NCI-H1105 (cell line): Measurements from ENCODE around the gene PLSCR4.
"Not testable (repeated sequence)": the region's sequence is repeated elsewhere in the genome, so short reads cannot be mapped to it uniquely, and the experiment has no call there.

Experiments used
- DNase-seq: peaks from one replicate; lab custom pipeline; 2025; lab: John Stamatoyannopoulos, UW

The PLSCR4 gene, protein sequence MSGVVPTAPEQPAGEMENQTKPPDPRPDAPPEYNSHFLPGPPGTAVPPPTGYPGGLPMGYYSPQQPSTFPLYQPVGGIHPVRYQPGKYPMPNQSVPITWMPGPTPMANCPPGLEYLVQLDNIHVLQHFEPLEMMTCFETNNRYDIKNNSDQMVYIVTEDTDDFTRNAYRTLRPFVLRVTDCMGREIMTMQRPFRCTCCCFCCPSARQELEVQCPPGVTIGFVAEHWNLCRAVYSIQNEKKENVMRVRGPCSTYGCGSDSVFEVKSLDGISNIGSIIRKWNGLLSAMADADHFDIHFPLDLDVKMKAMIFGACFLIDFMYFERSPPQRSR

DNA sequence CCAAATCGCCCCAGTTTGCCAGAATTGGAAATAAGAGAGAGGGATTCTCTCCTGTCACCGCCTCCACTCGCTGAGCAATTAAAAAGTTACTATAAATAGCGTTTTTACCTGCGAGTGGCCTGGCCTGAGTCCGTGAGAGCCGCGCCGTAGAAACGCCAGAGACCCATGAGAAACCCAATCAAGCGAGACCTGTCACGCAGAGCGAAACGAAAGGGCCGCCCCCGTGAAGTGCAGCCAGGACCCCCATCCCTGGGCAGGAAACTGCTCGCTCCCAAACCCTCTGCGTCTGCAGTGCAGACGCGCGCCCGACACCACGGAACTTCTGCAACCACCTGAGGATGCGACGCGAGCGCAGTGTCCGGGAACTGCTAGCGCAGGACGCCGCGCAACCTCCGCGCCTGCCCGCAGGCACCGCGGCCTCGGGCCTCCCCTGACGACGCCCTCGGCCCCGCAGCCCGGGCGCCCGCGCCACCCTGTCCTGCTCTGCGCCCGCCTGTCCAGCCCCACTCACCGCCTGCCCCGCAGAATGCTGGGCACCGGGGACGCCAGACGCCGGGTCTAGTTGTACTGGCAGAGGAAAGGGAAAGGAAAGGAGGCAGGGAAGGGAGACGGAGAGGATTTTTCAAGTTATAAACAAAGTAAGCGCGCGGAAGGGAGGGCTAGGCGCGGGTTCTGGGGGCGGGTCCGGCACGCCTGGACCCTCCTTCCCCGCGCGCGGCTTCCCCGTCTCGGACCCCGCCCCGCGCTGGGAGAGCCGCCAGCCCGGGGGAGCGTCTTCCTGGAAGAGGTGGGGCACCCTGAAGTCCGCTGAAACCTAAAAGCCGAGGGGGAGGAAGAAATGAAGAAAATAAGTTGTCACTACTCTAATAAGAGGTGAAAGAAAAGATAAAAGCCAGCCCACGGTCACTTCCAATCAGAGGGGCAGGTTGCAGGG, at the start of gene PLSCR4:
TSS of gene PLSCR4 (minus strand) at position 657 of the 934 bp plus-strand sequence. CDS start 29,034 bp downstream, outside the sequence.
- peak; percentile 13 for DNase-seq

DNA sequence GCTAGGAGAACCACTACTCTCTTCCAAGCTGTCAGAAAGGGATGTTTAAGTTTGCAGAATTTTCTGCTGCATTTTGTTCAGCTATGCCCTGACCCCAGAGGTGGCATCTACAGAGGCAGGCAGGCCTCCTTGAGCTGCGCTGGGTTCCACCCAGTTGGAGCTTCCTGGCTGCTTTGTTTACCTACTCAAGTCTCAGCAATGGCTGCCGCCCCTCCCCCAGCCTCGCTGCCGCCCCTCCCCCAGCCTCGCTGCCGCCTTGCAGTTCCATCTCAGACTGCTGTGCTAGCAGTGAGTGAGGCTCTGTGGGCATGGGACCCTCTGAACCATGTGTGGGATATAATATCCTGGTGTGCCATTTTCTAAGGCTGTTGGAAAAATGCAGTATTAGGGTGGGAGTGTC, 42.5 kb upstream of the PLSCR4 start:
- DNase-seq, result not testable (repeated sequence)

DNA sequence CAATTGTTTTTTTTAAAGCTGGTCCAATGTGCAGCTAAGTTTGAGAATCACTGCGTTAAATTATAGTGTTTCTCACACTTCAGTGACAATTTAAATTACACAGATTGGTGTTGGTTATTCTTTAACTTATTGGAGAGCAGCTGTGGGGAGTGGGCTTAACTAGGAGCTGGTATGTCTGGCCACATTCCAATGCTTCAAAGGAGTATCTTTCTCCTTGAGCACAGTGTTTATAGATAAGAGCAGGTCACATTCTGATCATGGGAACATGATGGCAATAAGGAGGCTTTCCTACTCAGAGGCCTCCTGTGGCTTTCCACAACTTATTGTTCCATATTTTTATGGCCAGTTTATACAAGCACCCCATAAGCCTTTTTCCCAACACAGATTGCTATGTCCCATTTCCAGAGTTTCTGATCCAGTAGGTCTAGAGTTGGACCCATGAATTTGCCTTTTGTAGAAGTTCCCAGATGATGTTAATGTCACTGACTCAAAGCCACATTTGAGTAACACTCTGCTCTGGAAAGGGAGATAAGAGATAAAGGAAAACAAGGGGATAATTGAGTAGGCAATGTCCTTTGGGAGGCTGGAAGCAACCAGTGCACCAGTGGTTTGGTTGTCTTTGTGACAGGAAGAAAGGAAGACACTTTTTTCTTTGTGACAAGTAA, 33.0 kb upstream of the PLSCR4 start:
- DNase-seq, result no peak

GRCh38 chr3:146280864-146281263, 30.0 kb upstream of the PLSCR4 start:
- DNase-seq, result no peak

- no peak for DNase-seq
Measured at GRCh38 chr3:146279951-146280350, 29.0 kb upstream of the PLSCR4 start.

GRCh38 chr3:146279013-146279412, 28.1 kb upstream of the PLSCR4 start:
- DNase-seq, result no peak

- DNase-seq, result no peak
Measured at GRCh38 chr3:146277953-146278631, 27.2 kb upstream of the PLSCR4 start.

- no peak for DNase-seq
Measured at GRCh38 chr3:146275476-146275875, 24.6 kb upstream of the PLSCR4 start.

DNA sequence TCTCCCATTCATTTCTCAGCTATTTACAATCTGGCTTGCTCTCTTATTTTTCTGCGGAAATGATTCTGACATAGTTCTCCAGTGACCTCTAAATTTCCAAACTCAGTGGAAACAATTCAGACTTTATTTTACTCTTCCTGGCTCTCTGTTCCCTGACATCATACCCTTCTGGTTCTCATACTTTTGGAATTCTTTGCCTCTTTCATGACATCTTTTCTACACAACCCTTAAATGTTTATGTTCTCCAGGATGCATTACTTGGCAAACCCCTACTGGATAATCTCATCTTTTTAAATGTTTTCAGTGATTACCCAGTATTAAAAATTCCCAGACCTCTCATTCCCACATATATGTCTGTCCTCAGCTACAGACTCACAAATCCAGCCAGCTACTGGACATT, 23.9 kb upstream of the PLSCR4 start:
- DNase-seq, result no peak

GRCh38 chr3:146273721-146274407, 23.0 kb upstream of the PLSCR4 start:
- no peak for DNase-seq

GRCh38 chr3:146271180-146271579, 20.3 kb upstream of the PLSCR4 start:
- DNase-seq, result no peak

DNA sequence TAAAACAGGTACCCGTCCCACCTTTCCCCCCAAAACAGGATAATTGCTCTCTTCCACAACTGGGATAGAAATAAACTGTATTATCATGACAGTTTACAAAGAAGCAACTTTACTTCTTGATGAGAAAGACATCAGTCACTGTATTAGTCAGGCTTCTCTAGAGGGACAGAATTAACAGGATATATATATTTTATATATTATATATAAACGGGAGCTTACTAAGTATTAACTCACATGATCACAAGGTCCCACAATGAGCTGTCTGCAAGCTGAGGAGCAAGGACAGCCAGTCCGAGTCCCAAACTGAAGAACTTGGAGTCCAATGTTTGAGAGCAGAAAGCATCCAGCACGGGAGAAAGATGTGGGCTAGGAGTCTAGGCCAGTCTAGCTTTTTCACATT, 18.4 kb upstream of the PLSCR4 start:
- DNase-seq, result no peak

- DNase-seq, result no peak
Measured at GRCh38 chr3:146268535-146269219, 17.8 kb upstream of the PLSCR4 start.

DNA sequence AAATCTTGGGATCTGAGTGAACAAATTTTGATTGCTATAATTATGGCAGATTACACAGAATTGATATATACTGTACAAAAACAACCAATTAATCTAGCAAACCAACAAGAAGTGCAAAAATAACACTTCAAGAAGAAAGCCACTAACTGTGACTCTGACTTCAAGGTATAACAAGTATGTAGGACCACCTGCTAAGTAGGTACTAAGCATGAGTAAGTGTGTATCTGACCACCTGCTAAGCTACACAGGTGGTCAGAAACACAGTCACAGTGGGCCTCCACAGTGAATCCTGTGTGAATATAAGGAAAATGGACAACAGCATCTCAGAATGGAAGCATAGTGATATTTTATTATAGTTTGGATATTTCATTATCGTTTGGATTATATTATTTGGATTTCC, 14.8 kb upstream of the PLSCR4 start:
- DNase-seq, result no peak

DNA sequence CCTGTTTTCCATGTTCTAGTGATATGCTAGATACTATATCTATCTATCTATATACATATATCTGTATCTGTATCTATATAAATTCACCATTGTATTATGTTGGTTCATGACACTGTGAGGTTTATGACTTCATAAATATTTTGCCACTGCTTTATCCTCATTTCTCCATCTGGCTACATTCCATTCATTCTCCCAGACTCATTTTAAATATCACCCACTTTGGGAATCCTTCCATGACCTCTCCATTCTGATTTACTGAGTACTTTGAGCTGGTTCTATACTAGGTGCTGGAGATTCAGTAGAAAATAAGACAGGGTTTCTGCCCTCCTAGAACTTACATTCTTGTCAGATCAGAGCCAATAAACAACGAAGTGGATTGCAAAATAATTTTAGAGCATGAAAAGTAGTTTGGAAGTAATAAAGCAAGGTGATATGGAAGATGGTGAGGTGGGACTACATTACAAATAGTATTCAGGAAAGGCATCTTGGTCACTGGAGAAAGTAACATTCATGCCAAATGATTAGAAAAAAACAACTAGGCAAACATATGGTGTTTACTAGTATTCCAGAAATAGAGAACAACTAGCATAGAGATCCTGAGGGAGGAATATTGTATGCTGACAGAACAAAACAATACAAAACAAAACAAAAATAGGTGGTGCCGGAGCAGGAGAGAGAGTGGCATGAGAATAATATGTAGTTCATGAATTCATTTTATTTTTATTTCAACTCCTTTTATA, 11.6 kb upstream of the PLSCR4 start:
- DNase-seq, result no peak

DNA sequence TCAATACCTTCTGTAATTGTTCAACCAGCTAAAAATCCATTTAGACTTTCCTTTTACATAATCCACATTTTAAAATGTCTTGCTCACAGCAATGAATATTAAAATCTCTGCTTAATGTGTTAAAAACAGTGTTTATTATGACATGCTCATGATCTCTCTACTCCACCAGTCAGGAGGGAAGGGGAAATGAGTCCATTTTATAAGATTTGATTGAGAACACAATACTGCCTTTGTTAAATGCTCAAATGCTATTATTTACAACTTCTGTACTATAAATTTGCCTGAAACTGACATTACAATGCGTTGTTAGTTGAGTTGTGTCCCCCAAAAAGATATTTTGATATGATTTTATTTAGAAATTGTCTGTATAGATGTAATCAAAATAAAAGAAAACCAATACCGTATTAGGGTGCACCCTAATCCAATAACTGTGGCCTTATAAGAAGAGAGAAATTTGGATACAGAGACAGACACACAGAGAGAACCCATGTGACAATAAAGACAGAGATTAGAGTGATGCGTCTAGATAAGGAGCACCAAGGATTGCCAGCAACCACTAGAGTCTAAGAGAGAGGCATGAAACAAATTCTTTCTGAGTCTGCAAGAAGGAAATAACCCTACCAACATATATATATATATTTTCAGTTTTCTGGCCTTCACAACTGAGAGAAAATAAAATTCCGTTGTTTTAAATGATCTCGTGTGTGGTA, 9.1 kb upstream of the PLSCR4 start:
- DNase-seq, result no peak

- DNase-seq, result no peak
Measured at GRCh38 chr3:146256851-146257486, 6.1 kb upstream of the PLSCR4 start.

DNA sequence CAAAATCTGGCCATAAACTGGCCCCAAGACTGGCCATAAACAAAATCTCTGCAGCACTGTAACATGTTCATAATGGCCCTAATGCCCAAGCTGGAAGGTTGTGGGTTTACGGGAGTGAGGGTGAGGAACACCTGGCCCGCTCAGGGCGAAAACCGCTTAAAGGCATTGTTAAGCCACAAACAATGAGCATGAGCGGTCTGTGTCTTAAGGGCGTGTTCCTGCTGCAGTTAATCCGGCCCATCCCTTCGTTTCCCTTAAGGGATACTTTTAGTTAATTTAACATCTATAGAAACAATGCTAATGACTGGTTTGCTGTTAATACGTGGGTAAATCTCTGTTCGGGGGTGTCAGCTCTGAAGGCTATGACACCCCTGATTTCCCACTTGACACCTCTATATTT, 1.5 kb upstream of the PLSCR4 start:
- DNase-seq, result not testable (repeated sequence)

- DNase-seq, result no peak
Measured at GRCh38 chr3:146249921-146250320, 984 bp downstream of the PLSCR4 start.
